ENCODE results near the gene RBFOX2. TPM values are rescaled to one million over a fixed set of nuclear protein-coding genes. Genes with fewer than 3 reads are reported as not detected.

RBFOX2 gene
- total and polyA plus RNA-seq, 2 of the 8 experiments (the other 6 are each of a cell fraction or from before 2014, with no cell fraction given): 121 to 122 TPM

- FAIRE-seq (no peak), DNase-seq (ENCODE audit: low read depth in 1 of 2, low spot score in 2 of 2) (no peak)
- Histone ChIP-seq H4K5ac (ENCODE audit: insufficient read length, low read depth, low read length) (no peak overlapping the region), H2BK20ac (ENCODE audit: low read length) (no peak overlapping the region), H2BK12ac (ENCODE audit: low read depth, low read length) (no peak overlapping the region), H4K20me1 (replicated peaks in 1 of 2; ENCODE audit: control insufficient read depth in 1 of 2, insufficient read depth in 2 of 2, low read length in 2 of 2) (no peaks in the 10 kb centered on the region), H4K8ac (ENCODE audit: extremely low read depth, insufficient read depth, low read length) (no peak overlapping the region; the same call in 1 of the 2 replicates), H3K27me3 (replicated peaks in 1 of 4; ENCODE audit: control insufficient read depth in 3 of 4, extremely low read depth in 1 of 4, insufficient read depth in 3 of 4, low read length in 3 of 4) (no peaks in the 10 kb centered on the region), H2AFZ (ENCODE audit: low read length) (no peak overlapping the region), H3K4me1 (replicated peaks in 1 of 4; ENCODE audit: control insufficient read depth in 3 of 4, insufficient read depth in 4 of 4, low read length in 3 of 4) (peaks cover 2 to 22% (median 7%) of the 10 kb centered on the region in 4 experiments; a peak in 4 of 7 replicates), H3K56ac (replicated peaks; ENCODE audit: insufficient read length, low read depth, low read length) (no peak overlapping the region), H3K79me1 (ENCODE audit: low read depth, low read length) (peaks cover 12% of the 10 kb centered on the region; the same call in 1 of the 2 replicates), H2AK5ac (ENCODE audit: low read depth, low read length) (no peak overlapping the region), H2BK5ac (ENCODE audit: low read depth, low read length) (no peak overlapping the region), H3K14ac (ENCODE audit: insufficient read length) (no peak overlapping the region), H2BK120ac (replicated peaks; ENCODE audit: low read depth, low read length) (no peak overlapping the region), H3K27ac (ENCODE audit: low read depth, low read length) (no peak overlapping the region), H3K23ac (ENCODE audit: insufficient read length) (no peak overlapping the region), H3K4ac (replicated peaks; ENCODE audit: insufficient read length, low read depth, low read length) (no peak overlapping the region), H3K18ac (ENCODE audit: extremely low read depth, low read length) (no peak overlapping the region; the same call in 1 of the 2 replicates), H4K91ac (replicated peaks; ENCODE audit: insufficient read length, low read length) (no peak overlapping the region), H3K4me2 (ENCODE audit: insufficient read depth in 1 of 2, low read depth in 2 of 2, low read length in 2 of 2) (peak overlapping the region; percentile 26 to 45; a peak in 3 of 4 replicates), H3K79me2 (ENCODE audit: control insufficient read depth in 1 of 2, insufficient read depth in 2 of 2, low read length in 2 of 2) (peaks cover 0 to 75% of the 10 kb centered on the region in 2 experiments; a peak in 2 of 4 replicates), H3K36me3 (ENCODE audit: control insufficient read depth in 2 of 4, insufficient read depth in 4 of 4, low read length in 3 of 4) (no peaks in the 10 kb centered on the region), H3K4me3 (ENCODE audit: extremely low read depth in 1 of 4, insufficient read depth in 2 of 4, low read depth in 3 of 4, low read length in 4 of 4) (no peak overlapping the region; a peak in 1 of 8 replicates), H3K23me2 (ENCODE audit: low read depth, low read length) (no peaks in the 10 kb centered on the region), H3K9ac (replicated peaks in 1 of 4; ENCODE audit: extremely low read depth in 1 of 4, low read depth in 3 of 4, low read length in 3 of 4) (no peak overlapping the region), H2BK15ac (ENCODE audit: low read length) (no peak overlapping the region), H3K9me3 (ENCODE audit: insufficient read depth in 2 of 2, low read depth in 1 of 2, low read length in 1 of 2) (no peaks in the 10 kb centered on the region)
- POLR2A ChIA-PET (ENCODE audit: partially characterized antibody): interaction anchor here (0.6 kb wide), 1 partner anchor 18 kb away, joined by 3 read pairs; no protein-coding TSS in a partner anchor
- TF ChIP-seq TEAD4 (IDR thresholded peaks at IDR 0.05; ENCODE audit: low read depth, low read length) (no peak), TAF7 (optimal IDR thresholded peaks at IDR 0.05; ENCODE audit: borderline replicate concordance, low read depth, low read length) (no peak), TBP (IDR thresholded peaks at IDR 0.05; ENCODE audit: low read depth, low read length) (no peak), CBX8 (IDR thresholded peaks at IDR 0.05; ENCODE audit: borderline replicate concordance, low read depth, low read length) (no peak)
- WGBS, 2 experiments (ENCODE audit: extremely low coverage in 1 of 2, insufficient coverage in 1 of 2, insufficient read length in 1 of 2, insufficient replicate concordance in 2 of 2, low coverage in 1 of 2, low lambda C conversion rate in 2 of 2, missing lambda C conversion rate in 1 of 2): 76% methylated on average over 7 of the region's 7 CpGs; no CpG with 5 or more reads in 1 of the 2 experiments
- CTCF ChIA-PET (ENCODE audit: partially characterized antibody): interaction anchor here (1.2 to 1.3 kb wide), 2 partner anchors 19 to 23 kb away, joined by 3 read pairs; no protein-coding TSS in a partner anchor
These were observed 134.2 kb downstream of the RBFOX2 start for GRCh38 chr22:35894464-35894878.

Data from H1 (cell line).